Stimulated activated CD4-positive, alpha-beta T cell treated with anti-CD3 and anti-CD28 coated beads, Interleukin-1b, Interleukin-23, amount 100 ng/mL, for 1 hour (primary cell): Measurements from ENCODE around the gene MAPK4.
"Not testable (repeated sequence)": the region's sequence is repeated elsewhere in the genome, so short reads cannot be mapped to it uniquely, and the experiment has no call there.

Experiments
- DNase-seq, 2 donors: peaks; one replicate each; pipeline ENCODE4 v3.0.0-alpha.2; 2020; ENCODE audit warnings: low read depth in 2 of 2

Gene MAPK4

DNA sequence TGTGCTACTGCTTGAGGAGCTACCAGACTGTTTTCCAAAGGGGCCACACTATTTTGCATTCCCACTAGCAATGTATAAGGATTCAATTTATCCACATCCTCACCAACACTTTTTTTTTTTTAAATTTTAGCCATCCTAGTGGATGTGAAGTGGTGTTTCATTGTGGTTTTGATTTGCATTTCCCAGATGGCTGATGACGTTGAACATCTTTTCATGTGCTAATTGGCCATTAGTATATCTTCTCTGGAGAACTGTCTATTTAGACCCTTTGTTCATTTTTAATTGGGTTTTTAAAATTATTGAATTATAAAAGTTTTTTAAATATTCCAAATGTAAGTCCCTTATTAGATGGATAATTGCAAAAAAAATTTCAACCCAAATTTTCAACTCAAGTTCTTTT lies 121.1 kb downstream of the MAPK4 start:
- no peak for DNase-seq

DNA sequence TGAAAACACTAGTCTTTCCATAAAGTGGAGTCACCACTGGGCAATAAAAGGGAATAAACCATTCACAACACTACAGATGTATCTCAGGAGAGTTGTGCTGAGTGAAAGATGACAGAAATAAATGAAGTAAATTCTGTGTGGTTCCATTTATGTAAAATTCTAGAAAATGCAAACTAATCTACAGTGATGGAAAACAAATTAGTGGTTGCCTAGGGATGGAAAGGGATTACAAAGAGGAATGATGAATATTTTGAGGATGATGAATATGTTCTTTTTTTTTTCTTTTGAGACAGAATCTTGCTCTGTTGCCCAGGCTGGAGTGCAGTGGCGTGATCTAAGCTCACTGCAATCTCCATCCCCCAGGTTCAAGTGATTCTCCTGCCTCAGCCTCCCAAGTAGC lies 123.0 kb downstream of the MAPK4 start:
- DNase-seq: no peak

DNA sequence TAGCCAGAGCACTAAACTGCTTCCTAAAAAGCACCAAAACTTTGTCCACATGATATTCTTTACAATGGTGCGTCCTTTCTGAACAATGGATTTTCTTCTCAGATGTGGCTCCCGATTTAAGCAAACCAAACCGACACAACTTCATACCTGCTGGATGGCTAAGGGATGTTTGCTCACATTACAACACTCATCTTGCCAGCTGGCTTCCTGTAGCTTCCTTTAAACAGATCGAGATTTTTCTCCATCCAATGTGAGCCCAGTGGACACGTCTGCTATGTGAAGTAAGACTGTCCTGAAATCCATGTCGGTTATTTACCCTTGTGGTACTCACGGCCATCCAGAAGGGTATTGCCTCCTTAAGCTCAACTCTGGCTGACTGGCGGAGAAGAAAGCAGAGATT lies 126.5 kb downstream of the MAPK4 start:
- DNase-seq: no peak

DNA sequence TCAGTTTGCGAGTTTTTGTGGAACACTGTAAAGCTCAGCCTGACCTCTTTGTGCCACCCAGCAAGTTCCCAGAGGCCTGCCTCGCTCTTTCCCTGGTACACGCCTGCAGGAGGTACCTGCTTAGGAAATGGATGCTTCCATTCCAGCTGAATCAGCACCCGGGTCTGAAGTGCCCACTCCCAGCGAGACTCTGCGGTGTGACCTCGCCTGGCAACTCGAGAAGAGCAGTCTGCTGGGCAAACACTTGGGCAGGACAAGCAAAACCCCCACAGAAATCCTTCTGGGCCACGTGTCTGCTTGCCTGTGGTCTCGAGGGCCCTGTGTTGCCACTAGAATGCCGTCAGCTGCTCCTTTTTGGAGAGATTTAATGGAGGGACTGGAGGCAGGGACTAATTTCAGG lies 127.6 kb downstream of the MAPK4 start:
- no peak for DNase-seq

DNA sequence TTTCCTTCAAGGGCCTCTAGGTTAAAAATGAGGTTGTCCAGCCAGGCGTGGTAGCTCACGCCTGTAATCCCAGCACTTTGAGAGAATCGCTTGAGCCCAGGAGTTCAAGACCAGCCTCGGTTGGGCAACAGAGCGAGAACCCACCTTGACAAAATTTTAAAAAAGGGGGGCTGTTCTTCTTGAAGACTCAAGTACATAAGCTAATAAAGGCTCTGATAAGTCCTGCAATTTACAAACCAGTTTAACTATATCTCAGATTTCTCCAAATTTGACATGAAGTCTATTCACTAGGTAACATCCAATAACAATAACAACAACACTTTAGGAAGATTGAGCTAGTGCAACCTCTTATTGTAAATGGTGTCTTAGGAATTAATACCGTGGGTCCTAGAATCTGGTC lies 129.7 kb downstream of the MAPK4 start:
- DNase-seq: no peak

DNA sequence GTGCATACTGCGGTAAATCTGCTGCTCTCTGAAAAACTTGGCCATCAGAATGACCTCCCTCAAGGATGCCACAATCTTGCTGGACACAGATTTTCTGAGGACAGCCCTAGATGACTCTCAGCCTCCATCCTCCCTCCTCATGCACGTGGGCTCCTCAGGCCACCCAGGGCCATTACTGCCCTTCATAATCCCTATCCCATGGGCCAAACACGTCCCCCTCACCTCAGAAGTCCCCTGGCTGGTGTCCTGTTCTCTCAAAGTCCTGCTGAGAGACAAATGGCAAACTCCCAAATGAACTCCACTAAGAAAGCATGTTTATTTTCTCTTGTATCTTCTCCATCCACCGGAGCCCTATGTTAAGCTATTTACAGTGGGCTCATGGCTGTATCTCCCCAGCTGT lies 134.3 kb downstream of the MAPK4 start:
- no peak for DNase-seq

DNA sequence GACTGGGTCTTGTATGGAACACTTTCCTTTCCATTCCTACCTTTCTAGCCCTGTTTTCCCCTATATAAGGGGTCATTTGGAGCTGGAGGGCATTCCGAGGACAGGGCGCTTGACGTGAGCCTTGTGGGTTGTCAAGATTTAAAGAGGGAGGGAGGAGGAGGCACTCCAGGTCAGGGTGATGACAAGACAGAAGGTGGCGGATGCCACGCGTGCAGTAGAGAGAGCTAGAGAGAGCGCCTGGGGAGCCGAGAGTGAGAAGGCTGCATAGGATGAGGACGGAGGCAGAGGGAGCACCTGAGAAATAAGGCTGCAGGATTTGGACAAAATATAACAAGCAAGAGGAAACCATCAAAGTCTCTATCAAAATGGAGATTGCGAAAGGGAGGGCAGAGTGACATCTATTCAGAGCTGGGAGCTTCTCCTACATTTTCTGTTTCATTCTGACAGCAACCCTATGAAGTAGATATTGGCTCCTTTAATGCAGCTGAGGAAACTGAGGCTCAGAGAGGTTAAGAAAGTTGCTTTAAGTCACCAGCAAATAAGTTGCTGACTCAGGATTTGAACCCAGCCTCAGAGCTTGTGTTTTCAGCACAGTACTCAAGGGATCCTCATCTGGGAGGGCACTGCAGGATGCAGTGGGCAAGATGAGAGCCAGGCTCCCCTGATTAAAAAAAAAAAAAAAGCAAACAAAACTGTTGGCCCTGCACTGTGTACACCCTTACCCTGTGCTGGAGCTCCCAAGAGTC lies 135.7 kb downstream of the MAPK4 start:
- no peak for DNase-seq

DNA sequence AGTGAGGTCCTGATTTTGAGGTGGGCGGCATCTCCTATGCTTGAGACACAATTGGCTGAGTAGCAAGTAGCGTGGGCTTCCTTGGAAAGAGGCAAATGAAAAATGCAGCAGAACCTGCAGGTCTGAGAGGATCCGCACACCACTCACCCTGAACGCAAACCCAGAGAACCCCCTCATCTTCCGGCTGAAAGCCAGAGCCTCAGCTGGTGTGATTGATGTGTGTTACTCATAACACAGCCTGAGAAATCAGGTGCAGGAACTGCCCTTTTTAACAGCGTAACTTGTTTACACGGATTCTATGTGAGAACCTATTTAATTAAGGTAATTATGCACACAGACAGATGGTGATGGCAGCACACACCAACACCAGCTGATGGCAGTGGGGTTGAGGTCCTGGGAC lies 136.5 kb downstream of the MAPK4 start:
- DNase-seq: no peak

DNA sequence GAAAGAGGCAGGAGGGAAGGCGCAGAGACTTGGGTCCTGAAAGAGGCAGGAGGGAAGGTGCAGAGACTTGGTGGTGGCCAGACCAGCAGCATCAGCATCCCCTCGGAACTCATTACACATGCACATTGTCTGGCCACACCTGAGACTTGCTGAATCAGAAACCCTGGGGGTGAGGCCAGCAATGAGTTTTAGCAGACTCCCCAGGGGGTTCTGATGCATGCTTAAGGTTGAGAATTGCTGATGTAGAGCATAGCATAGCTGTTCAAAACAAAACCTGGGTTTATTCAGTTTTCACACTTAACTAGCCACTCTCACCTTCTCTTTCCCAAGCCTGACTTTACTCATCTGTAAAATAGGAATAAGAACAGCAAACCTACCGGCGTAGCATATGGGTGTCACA lies 137.0 kb downstream of the MAPK4 start:
- no peak for DNase-seq

DNA sequence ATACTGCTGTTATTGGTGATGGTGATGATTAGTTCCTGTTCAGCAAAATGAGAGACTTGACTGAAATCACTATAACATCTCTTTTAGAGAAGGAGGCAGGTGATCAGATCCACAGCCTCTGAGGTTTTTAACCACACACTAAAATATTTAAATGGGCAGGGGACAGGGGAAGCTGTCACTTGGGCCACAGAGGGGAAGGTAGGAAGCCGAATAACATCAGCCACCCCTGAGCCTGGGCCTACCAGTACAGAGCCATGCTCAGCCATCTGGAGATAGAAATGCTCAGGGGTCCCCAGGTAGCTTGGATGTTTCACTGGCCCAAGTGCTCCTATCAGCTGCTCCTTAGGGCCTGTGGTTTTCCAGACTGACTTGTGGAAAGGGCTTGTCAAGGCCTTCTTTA lies 137.6 kb downstream of the MAPK4 start:
- no peak for DNase-seq

DNA sequence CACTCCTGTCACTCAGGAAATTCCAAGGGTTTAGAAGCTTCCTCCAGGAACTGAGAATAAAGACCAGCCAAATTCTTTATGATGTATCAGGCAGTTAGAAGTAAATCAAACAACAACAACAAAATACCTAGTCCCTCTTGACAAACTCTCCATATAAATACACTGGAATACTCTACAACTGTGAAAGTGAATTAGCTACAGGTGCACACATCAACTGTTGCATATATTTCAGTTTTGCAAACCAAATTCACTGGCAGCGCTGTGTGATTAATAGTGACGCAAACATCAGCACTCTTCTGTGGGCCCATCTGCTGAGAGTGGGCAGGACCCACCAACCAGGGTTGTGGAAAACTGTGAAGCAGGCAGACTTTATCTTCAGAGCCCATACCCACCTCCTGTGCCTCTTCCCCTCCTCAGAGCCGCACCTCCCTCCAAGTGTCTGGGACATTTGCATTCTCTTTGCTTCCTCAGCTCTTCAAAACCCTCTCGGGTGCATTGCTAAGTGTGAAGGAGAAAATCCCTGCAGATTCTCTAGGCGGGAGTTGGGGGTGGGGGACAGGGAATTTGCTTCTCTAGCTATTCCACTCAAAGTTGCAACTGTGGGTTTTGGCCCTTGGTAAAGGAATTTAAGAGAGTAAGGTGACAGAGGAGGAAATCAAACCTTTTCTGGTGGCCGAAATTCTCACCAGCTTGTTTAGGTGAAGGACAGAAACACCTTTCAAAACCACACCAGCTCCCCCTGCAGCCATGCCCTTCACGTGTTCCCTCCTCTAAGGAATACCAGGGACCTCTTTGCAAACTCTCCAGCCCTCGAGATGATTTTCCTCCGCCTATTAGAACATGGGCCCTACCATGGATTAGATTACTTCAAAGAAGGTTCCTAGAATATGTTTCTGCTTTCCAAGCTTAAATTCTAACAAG lies 140.6 kb downstream of the MAPK4 start:
- DNase-seq: no peak

DNA sequence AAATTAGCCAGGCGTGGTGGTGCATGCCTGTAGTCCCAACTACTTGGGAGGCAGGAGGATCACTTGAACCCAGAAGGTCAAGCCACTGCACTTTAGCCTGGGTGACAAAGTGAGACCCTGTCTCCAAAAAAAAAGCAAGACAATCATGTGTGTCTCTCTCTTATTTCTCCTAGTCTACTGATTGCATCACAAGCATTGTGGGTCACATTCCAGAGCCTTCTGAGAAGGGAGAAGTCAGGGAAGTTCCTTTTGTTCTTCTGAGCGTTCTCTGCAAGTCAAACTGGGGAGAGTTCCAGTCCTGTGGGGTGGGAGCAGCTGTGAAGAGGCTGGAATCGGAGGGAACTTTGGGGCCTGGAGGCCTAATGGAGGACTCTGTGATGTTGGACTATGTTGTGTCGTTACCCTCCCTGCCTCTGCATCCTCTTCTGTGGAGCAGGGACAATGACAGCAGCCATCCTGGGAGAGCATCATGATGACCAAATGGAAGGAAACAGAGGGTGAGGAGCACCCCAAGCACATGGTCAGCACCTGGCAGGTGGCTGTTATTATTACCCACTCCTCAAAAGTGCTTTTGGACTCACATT lies 144.6 kb downstream of the MAPK4 start:
- no peak for DNase-seq

DNA sequence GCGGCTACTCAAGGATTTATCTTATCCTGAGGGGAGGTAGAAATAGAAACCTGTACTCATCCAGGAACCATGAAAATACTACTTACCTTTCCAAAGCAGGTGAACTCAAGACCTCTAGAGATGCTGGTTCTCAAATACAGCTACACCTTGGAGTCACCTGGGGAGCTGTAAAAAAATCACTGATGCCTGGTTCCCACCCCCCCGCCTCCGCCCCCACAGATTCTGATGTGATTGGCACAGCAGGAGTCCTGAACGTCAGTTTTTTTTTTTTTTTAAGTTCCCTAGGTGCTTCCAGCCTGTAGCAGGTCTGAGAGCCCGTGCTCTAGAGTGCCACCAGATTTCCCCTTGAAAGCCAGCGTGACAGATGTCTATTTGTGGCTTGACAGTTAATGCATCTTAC lies 146.3 kb downstream of the MAPK4 start:
- DNase-seq: no peak

DNA sequence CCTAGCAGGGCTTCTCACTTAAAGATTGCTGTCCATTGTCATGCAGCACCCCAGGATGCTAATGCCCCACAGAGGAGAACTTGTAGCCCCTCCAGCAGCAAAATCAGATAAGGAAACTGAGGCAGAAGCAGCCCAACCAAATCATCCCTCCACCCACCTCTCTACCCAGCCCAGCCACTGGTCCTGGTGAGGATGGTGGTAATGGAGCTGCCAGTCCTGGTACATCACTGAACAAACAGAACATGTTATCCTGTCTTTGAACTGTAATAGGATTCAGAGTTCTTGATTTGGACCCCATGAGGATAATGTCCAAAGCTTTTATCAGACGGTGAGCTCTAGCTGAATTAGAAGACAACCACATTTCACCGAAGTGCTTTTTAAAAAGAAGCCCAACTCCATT lies 146.8 kb downstream of the MAPK4 start:
- no peak for DNase-seq

DNA sequence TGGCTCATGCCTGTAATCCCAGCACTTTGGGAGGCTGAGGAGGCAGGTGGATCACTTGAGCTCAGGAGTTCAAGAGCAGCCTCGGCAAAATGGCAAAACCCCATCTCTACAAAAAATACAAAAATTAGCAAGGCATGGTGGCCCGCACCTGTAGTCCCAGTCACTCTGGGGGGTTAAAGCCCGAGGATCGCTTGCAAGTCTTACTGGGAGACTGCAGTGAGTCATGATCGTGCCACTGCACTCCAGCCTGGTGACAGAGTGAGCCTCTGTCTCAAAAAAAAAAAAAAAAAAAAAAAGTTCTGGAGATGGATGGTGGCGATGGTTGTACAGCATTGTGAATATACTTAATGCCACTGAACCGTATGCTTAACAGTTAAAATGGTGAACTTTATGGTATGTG lies 147.4 kb downstream of the MAPK4 start:
- not testable (repeated sequence) for DNase-seq

DNA sequence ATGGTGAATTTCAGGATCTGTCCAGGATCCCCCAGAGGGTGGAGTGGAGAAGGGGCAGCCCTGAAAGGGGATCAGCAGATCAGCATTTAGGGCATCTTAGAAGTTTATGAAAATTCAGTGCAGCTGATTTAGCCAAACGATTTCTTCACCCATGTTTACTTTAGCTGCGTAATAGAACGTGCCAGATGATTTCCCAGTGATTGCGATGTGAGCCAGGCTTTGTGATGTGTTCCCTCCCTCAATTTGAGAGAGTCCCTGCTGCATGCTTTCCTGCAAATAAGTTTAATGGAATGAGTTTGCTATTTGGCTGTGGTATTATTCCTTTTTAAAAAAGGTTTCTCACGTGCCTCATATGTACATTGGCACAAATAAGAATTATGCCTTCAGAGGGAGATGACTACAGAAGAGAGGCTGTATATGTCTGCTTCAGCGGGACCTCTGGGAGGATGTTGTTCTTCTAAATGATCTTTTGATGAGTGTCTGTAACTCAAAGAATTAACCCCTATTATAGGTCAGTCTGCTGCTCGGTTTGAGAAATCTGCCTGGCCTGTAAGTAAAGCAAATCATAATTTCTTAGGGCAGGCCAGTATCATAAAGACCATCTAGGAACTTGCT lies 148.1 kb downstream of the MAPK4 start:
- DNase-seq: no peak

DNA sequence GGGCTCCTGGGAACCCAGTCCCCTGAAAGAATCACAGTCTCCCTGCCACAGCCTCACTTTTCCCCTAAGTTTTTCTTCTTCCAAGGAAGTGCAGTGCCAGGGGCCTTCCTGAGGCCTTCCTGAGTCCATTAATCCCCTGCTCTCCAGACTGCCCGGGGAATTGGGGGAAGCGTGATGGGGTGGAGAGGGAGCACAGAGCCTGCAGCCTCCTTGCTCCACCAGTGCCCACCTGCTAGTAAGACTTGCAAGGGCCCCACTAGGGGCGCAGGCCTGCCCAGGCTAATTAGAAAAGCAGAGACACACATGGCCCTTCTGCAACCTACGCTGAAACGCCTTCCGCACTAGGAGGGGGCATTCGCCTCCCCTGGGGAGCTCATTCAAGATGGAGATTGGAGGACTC lies 149.3 kb downstream of the MAPK4 start:
- DNase-seq: no peak

DNA sequence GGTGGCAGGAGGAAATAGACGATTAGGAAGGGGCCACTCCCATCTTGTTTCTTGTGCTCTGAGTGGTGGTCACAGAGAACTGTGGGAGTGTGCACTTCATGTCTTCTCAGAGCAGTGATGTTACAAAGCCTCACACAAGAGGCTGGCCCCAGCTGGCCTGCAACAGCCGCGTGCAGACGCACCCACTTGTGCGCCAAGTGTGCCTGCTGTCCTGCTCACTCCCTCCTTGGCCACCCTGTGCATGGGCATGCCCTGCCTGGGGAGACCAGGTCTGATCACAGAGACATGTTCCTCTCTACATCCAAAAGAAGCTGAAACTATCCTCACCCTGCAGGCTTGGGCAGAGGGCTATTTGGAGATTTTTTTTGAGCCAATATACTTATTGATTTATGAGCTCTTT lies 151.5 kb downstream of the MAPK4 start:
- DNase-seq: no peak

DNA sequence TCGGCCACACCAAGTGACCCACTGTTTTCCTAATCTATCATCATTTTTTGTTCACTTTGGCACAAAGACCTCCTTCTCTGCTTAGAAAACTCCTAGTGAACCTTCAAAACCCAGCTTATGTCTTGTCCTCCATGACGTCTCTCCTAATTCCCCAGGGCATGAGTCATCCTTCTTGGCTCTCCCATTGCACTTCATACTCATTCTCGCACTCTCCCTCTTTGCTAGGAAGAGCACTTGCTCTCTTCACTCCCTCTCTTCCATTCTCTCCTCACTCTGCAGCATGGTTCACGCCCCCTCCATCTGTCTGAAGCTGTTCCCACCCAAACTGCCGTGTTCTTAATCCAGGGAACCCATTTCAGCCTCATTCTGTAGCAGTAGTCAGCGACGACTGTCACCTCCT lies 156.0 kb downstream of the MAPK4 start:
- DNase-seq: no peak

DNA sequence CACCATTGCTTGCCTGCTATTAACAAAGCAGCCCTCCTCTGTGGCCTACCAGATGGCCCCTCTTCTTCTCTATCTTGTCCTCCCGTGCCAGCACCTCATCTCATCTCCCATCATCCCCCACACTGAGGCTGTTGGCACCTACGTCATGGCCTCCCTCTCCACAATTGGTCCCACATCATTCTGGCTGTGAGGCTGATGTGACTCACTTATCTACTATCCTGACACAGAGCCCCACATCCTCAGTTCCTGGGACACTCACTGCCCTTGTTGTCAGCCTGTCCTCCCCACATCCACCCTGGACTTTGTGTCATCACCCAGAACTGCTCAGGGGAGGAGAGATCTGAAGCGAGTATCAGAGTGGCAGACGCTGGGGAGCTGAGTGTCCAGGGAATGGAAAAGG lies 157.0 kb downstream of the MAPK4 start:
- DNase-seq: no peak

DNA sequence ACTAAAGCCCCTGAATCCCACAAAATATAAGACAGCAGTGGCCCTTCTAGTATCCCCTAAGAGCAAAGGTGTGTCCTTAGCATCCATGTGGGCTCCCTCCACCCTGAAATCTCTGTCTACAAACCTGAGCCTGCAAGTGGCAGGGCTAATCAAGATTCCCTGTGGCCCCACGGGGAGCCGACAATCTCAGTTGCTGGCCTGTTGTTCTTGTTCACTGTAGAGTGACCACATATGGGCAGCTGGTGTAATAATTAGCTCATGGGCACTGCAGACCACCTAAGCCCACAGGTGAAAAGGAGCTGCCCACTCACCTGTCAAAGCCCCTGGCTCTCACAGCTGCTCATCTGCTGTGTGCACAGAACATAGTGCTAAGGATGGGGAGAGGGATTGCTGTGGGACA lies 157.7 kb downstream of the MAPK4 start:
- no peak for DNase-seq
